Breast epithelium (tissue), 4 donors: ENCODE measurements around the gene NCOA4. TPM values are rescaled to one million over a fixed set of nuclear protein-coding genes. Genes with fewer than 3 reads are reported as not detected.
"Not testable (repeated sequence)": the region's sequence is repeated elsewhere in the genome, so short reads cannot be mapped to it uniquely, and the experiment has no call there.

Experiments used
- DNase-seq, 2 donors: peaks; one replicate each; pipeline ENCODE4 v3.0.0-alpha.2; 2019; ENCODE audit warnings: low spot score in 2 of 2
- H3K27ac ChIP-seq, 2 donors: fragments of 200-600 bp; sonication (generic) in 1 of 2; one replicate each; pipeline ENCODE4 v1.5.1; 2016 to 2019; ENCODE audit warnings: mild to moderate bottlenecking in 1 of 2
- H3K27me3 ChIP-seq, 2 donors: fragments of 200-600 bp; sonication (generic) in 1 of 2; one replicate each; pipeline versions ENCODE4 v1.5.1 to v1.6.0; 2017 to 2019; ENCODE audit warnings: control low read depth in 1 of 2, mild to moderate bottlenecking in 1 of 2
- H3K36me3 ChIP-seq: fragments of 200-600 bp; one replicate; pipeline ENCODE4 v1.5.1; 2019
- H3K4me1 ChIP-seq, 2 donors: fragments of 200-600 bp; sonication (generic); one replicate each; pipeline ENCODE4 v1.5.1; 2016 to 2019; ENCODE audit warnings: control low read depth in 1 of 2
- H3K4me3 ChIP-seq, 3 donors: fragments of 200-600 bp; sonication (generic); 1 replicate in 2 of 3; 2 replicates in 1 of 3; pipeline ENCODE4 v1.5.1; 2016 to 2019; ENCODE audit warnings: mild to moderate bottlenecking in 3 of 3, moderate library complexity in 2 of 3
- H3K9me3 ChIP-seq, 2 donors: fragments of 200-600 bp; sonication (generic) in 1 of 2; one replicate each; pipeline ENCODE4 v1.5.1; 2016 to 2019; ENCODE audit warnings: control low read depth in 1 of 2
- POLR2A ChIP-seq: fragments of 450-650 bp; IDR thresholded peaks from one replicate; pipeline ENCODE4 v1.6.1; 2016; ENCODE audit warnings: antibody characterized with exemption, mild to moderate bottlenecking, moderate library complexity
- POLR2AphosphoS5 ChIP-seq, 3 donors: sonication (generic); formaldehyde crosslinking; IDR thresholded peaks; one replicate each; pipeline ENCODE4 v1.6.1; 2017; ENCODE audit warnings: antibody characterized with exemption in 3 of 3
- intact Hi-C: fragments of 100-400 bp; cut with DNase I; formaldehyde crosslinking; loops from one replicate; pipeline ENCODE4 v1.15.1; 2023; ENCODE audit warnings: low total_unique reads
- total RNA-seq, 3 donors: library from RNA; depleted of rRNA; stranded (reverse); fragments of >200 nt; gene quantifications; one replicate each; pipeline ENCODE4 v1.1.0, GENCODE V29; 2016

The NCOA4 gene
- total RNA-seq, 3 donors from 2014 or later, result 121 to 200 (median 189) TPM

DNA sequence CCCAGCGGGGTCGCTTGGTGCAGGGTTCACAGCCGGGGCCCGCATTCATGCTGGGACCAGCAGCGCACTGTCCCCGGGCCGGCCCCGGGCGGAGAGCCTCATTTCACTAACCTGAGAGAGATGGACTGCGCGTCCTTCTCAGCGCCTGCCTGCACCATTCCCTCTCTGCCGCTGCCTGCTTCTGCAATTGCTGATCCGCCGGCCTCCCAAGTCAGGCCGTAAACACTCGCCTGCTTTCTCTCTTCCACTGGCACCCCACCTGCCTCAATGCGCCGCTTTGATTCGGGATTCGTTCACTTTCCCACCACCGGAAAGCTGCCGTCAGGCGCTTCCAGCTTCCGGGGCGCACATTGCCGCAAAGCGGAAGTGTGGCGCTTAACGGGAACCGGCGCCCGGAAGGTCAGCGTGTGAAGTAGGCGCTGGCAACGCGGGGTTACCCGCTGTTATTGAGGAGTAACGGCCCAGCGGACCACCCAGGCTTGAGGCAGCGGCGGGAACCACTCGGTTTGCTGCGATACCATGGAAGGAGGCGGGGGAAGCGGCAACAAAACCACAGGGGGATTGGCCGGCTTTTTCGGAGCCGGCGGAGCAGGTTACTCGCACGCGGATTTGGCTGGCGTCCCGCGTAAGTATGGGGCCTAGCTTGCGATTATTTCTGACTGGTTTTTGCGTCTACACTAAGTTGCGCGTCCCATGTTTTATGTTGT lies 58.2 kb downstream of the NCOA4 start, which contains the start of gene TIMM23:
TIMM23 (plus strand) TSS at position 384 of the 707 bp plus-strand sequence; CDS start at position 520, 136 bp downstream.
- peak; percentile 63 to 77 (median 64) for TF ChIP-seq POLR2AphosphoS5 (IDR thresholded peaks at IDR 0.05)
- peak; percentile 22 for TF ChIP-seq POLR2A
- H3K4me1 ChIP-seq, H3K27me3 ChIP-seq, intact Hi-C loops, H3K9me3 ChIP-seq, H3K36me3 ChIP-seq: not testable (repeated sequence)
- peak; percentile 66 to 78 for DNase-seq
- Histone ChIP-seq H3K4me3 (peak within 1 kb of the TSS; percentile 62 to 94 (median 67)), H3K27ac (peak within 1 kb of the TSS; percentile 36 to 81)

DNA sequence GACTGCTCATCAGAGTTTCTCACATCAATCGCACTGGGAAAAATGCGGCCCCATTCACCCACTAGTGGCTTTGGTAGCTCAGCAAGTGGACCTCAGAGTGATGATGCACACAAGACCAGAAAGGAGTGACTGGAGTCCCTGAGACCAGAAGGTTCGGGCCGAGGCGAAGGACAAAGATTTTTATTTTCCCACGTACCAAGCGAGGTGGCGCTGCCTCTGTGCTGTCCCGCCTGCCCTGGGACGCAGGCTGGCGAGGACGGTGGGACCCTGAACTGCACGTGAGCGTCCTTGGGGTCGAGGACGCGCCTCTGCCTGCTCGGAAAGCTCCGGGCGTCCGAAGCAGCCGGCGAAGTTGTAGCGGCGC lies 58.7 kb downstream of the NCOA4 start:
- H3K4me3 ChIP-seq, result peak overlapping the region; percentile 62 to 94 (median 67)
- H3K4me1 ChIP-seq, intact Hi-C loops, H3K27me3 ChIP-seq, DNase-seq, H3K36me3 ChIP-seq, H3K9me3 ChIP-seq: not testable (repeated sequence)
- peak overlapping the region; percentile 36 to 68 for H3K27ac ChIP-seq

DNA sequence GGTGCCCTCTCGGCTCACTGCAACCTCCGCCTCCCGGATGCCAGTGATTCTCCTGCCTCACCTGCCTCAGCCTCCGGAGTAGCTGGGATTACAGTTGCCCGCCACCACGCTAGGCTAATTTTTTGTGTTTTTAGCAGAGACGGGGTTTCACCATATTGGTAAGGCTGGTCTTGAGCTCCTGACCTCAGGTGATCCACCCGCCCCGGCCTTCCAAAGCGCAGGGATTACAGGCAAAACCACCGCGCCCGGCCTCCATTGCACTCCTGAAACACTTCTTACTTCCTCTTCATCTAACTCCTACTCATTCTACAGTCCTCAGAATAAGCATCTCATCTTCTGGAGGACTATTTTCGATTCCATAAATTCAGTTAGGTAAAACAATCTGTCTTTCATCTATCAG lies 59.4 kb downstream of the NCOA4 start:
- H3K9me3 ChIP-seq, H3K4me1 ChIP-seq, DNase-seq, H3K27ac ChIP-seq, H3K36me3 ChIP-seq, intact Hi-C loops, H3K27me3 ChIP-seq: not testable (repeated sequence)
- H3K4me3 ChIP-seq, result peak overlapping the region; percentile 62 to 94 (median 67)

DNA sequence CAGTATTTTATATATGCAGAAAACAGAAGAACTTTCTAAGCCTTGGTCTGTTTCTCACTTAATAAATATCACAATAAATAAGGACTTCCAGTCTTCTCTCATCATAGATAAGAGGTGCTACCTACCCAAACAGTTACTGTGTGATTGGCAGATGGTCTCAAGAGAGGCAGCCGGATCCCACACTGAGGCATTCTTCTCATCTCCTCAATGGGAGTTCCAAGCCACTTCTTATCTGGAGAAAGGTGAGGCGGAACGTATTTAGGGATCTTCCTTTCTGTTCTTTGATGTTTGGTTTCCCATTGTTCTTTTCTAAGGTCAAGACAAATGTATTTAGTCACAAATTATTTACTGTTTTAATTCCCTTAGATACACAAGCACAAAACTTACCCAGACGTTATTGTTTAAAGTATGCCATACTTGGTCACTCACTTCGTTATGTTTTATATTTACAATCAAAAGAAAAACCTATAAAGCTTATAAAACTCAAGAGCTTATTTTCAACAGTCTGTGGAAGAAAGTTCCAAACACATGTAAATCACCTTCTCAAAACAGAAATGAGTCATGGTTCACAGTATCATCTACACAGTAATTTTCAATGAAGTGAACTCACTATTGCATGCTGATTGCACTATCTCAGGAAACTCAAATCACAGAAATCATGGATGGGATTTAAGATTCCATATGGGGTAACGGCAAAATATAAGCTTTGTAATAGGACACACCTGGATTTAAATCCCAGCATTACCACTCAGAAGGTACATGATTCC lies 67.6 kb downstream of the NCOA4 start:
- H3K4me1 ChIP-seq, intact Hi-C loops, H3K4me3 ChIP-seq, H3K9me3 ChIP-seq, DNase-seq, H3K36me3 ChIP-seq, H3K27me3 ChIP-seq, H3K27ac ChIP-seq: not testable (repeated sequence)

DNA sequence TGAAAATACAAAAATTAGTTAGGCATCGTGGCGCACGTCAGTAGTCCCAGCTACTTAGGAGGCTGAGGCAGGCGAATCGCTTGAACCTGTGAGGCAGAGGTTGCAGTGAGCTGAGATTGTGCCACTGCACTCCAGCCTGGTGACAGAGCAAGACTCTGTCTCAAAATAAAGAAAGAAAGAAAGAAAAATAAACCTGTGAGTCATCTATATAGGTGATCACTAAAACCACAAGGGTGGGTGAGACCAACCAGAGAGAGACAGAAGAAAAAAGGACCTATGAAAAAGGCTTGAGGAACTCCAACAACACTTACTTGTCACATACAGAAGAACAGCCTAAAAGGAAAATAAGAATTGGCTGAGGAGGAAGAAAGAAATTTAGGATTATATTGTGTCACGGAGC lies 72.5 kb downstream of the NCOA4 start:
- H3K27me3 ChIP-seq, intact Hi-C loops, H3K36me3 ChIP-seq, DNase-seq, H3K4me3 ChIP-seq, H3K4me1 ChIP-seq, H3K27ac ChIP-seq, H3K9me3 ChIP-seq: not testable (repeated sequence)

DNA sequence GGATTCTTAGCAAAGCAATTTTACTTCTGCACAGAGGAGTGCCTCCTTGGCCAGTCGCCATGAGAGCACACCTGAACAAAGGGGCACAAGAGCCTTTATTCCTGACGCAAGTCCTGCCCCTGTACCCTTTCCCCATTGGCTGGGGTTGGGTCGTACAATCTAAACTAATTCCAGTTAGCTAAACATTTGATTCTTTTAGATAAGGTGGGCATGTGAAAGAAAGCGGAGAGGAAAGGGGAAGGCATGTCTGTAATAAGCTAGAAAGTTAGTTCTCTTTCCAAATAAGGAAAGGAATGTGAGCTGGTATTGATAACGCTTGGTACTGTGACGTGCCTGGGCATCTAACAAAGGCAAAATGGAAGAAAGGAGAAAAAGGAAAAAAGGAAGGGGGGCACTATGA lies 73.8 kb downstream of the NCOA4 start:
- H3K4me3 ChIP-seq, intact Hi-C loops, H3K27ac ChIP-seq, H3K36me3 ChIP-seq, DNase-seq, H3K4me1 ChIP-seq, H3K9me3 ChIP-seq, H3K27me3 ChIP-seq: not testable (repeated sequence)

Other genes with a start within 250 kb of the NCOA4 start
- gene AGAP4, start 183.1 kb downstream of the NCOA4 start, total RNA-seq, result 10 to 100 TPM; 13.3 to 32.4 (median 23.9) TPM
- 10 to 100 TPM; 55.4 to 60.7 (median 57.1) TPM for gene TIMM23, start 58.1 kb downstream of the NCOA4 start, total RNA-seq
- 1 to 10 TPM in 2 of 3 donors, not detected in 1; 4.0 to 7.2 TPM for gene MSMB, start 15.6 kb upstream of the NCOA4 start, total RNA-seq